Non-pigmented ciliary epithelial cell (primary cell): ENCODE data around the gene METTL16.

ENCODE experiments used
- DNase-seq: peaks from one replicate; pipeline ENCODE4 v3.0.0-alpha.2; 2010; ENCODE audit warnings: low read depth

The METTL16 gene

DNA sequence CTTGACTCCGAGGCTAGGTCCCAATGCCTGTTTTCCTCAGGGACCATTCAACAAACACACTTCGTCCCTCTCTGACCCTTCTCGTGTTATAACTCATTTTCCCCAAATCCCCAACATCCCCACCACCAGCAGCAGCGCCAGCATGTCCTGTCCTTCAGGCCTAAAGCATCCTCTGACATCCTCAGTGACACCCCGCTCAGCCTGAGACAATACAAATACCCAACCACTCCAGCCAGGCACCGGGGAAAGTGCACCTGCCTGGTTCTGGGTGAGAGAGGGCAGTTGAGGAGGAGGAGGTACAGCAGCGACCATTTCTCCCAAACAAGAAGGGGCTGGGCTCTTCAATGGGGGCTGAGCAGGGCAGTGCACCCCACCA lies 115.5 kb downstream of the METTL16 start:
- DNase-seq = no peak

DNA sequence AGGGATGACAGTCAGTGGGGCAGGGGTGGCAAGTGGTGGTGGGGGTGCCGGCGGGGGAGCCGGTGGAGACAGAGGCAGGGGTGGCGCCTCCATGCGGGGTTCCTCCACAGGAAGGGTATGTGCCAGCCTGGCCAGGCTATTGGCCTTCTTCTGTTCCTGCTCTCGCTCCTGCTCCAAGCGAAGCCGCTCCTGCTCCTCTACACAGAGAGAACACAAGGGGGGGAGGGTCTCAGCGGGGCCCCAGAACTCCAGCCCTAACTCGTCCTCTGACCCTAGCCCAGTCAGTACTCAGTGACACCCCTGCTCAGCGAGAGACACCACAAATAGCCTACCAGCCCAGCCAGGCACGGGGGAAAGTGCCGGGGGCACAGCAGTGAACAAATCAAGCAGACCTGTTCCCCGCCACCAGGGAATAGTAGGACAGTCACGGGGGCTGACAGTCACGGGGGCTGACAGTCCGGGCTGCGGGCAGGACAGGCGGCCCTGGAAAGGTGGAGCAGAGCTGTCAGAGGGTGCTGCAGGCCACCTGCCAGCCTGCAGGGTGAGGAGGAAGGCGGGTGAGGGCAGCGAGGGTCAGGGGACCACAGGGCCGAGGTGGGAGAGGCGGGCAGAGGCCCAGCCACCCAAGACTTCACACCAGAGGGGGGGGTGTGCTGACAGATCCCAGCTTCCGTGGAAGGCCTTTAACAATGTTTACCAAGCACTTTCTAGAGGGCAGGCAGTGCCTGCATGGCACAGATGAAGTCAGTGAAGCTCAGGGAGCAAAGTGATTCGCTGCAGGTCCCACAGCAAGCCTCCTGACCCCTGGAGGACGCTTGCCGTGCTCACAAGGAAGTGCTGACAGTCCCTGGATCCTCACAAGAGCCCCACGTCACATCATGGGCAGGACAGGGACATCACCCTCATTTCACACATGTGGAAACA lies 116.2 kb downstream of the METTL16 start:
- DNase-seq = no peak

DNA sequence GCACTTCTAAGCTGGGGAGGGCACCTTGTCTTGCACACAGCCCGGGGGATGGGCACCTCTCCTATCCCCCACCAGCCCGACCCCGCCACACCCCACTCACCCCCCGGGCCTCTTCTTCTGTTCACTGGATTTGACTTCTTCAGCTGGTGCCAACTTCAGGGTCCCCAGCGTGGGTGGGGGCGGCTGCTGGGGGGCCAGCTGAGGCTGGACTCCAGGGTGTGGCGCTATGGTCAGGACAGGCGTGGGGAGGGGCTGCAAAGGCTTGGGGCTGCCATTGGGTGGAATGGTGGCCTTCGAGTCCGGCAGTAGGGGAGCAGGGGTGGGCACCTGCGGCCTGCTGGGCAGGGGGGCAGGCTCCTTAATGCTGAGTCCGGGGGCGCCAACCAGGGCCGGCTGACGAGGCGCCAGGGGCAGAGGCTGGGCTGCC lies 116.9 kb downstream of the METTL16 start:
- no peak for DNase-seq

DNA sequence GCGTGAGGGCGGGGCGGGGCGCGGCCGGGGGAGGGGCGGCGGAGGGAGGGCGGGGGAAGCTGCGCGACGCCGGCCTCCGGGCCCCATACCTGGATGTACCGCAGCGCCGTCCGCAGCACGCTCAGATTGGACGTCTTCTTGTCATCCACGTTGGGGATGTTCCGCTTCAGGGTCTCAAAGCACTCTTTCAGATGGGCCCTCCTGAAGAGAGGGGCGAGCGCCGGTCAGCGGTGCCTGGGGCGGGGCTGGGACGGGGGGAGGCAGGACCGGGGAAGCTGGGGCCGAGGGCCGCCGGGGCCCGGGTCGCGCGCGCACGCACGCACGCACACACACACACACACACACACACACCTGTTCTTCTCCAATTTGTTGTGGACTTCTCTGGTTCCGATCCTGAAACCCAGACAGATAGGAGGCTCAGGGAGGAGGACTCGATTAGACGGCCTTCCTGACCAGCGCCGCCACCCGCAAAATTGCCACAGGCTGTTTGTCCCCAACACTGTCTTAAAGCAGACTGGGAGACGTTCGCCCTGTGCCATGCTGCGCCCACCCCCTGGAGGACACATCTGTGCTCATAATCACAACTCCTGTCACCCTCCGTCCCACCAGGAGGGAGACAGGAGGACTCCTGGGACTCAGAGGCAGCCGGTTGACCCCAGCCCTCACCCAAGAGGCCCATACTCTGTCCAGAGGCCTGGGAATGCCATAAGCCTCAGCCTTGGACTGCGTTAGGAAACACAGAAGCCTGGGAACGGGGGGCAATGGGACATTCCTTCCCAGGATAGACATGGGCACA lies 117.5 kb downstream of the METTL16 start:
- no peak for DNase-seq

DNA sequence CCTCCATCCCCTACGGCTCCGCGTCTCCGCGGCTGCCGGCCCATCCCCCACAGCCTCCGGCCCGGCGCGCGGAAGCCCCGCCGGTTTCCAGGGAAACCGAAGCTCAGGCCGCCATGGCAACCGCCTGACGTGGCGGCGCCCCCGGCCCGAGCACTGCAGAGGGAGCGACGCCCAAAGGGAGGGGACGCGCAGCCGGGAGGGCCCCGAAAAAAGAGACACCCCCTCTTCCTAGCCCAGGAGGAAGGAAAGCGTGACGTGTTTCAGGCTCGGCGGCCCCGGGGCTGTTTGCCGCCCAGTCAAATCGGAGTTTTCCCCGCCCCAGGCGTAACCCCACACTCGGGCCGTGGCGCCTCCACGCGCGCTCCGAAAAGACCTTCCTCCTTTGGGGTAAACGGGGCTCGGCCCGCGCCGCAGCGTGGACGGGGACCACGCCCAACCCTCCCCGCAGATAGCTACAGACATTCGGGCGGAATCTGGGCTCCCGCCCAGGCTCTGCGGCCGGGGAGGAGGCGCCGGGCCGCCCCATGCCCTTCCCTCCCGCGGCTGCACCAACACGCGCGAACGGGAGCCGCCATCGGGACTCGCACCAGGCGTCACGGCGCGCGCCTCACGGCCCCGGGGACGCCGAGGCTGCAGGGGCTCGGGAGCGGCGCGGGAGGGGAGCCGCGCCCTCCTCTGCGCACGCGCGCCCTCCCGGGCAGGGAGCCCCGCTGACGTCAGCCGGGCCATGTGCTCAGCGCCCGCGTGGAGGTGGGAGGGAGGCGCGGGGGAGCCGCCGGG lies 118.3 kb downstream of the METTL16 start:
- DNase-seq = no peak

DNA sequence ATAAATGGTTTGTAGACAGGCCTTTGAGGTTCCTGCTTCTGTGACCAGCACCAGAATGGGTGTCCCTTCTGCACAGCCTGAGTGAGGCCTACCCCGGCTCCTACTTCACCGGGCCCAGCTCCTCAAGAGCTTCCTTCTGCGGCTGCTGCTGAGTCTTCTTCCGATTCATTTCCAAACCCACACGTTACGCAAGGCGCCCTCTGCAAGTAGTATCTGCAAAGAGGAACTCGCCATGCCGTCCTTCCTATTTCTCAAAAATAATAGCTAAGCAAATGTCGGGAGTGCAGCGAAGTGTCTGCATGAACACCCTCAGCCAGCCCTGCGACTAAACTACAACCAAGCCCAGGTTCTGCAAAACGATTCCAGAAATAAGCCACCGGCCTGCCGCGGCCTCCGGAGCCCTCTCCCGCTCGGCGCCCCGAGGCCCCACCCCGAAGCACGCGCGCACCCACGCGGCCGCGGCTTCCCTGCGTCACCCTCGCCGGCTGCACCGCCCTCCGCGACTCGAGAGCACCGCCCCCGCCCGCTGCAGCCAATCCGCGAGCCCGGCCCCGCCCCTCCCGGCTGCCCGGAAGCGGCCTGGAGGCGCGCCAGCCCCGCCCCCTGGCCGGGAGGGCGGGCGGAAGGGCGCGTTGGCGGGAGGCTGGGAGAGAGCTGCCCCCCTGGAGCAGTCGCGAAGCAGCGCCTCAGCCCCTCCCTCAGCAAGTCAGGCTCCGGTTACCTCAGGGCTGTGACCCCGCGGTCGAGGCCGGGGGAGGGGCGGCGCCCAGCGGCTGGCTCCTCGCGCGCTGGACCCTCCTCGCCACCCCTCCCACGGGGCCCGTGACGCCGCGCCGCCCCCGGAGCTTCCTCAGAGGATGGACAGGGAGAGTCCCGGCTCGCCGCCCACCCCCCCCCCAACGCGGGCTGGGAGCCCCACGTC lies 119.2 kb downstream of the METTL16 start:
- DNase-seq = peak; percentile 74

DNA sequence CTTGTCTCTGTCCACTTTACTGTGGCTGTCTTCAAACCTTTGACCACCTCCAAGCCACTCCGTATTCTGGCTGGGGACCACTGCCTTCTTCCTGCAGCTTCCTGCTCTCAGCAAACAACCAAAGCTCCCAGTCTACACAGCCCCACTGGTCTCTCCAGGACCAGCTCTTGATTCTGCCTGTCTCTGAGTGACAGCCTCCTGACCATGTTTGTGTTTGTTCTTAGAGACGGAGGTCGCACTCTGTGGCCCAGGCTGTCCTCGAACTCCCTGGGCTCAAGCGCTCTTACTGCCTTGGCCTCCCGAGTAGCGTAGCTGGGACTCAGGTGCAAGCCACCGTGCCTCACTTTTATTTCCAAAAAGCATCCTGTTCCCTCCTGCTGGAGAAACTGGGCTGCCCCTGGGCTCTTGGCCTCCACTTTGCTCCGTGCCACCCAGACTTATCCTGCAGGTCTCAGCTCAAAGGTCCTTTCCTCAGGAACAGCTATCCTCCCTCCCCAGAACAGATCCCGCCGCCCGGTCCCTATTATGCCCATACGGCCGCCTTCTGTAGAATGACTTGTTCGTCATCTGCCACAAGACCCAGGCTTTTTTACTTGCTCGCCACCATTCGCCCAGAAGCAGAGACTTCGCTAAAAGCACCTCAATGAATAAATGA lies 120.0 kb downstream of the METTL16 start:
- DNase-seq = no peak

DNA sequence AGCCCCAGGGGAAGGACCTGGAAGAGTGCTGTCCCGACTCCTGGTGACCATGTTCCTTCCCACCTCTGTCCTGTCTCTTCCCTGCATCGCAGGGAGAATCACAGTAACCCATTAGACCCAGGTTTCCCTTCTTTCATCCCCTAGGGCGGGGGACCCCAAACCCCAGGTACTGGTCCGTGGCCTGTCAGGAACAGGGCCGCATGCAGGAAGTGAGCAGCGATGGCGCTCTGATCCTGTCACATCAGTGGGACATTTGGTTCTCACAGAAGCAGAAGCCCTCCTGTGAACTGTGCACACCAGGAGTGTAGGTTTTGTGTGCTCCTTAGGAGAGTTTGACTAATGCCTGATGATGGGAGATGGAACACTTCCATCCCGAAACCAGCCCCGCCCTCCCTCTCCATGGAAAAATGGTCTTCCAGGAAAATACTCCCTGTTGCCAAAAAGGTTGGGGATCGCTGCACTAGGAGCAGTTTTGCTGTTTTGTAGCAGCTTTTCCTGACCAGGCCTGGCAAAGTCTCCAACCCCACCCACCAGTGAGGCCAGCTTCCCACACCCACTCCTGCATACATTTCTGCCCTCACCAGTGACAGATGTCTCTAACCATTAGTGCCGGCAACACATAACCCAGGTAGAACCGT lies 121.4 kb downstream of the METTL16 start:
- DNase-seq = no peak

DNA sequence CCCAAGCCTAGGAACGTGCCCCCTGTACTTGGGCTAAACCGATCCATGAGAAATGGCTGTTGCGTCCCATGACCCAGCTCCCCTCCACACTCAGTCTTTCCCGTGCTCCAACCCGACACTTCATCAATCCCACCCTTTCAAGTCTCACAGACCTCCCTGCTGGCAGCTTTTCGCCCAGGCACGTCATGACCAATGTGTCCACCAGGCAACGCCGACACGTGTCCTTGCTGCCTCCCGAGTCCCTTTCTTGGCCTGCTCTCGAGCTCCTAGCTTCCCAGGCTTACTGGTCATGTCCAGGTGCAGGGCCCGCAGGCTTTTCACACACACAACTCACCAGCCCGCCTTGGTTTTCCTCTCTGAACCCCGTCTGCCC lies 123.0 kb downstream of the METTL16 start:
- no peak for DNase-seq

DNA sequence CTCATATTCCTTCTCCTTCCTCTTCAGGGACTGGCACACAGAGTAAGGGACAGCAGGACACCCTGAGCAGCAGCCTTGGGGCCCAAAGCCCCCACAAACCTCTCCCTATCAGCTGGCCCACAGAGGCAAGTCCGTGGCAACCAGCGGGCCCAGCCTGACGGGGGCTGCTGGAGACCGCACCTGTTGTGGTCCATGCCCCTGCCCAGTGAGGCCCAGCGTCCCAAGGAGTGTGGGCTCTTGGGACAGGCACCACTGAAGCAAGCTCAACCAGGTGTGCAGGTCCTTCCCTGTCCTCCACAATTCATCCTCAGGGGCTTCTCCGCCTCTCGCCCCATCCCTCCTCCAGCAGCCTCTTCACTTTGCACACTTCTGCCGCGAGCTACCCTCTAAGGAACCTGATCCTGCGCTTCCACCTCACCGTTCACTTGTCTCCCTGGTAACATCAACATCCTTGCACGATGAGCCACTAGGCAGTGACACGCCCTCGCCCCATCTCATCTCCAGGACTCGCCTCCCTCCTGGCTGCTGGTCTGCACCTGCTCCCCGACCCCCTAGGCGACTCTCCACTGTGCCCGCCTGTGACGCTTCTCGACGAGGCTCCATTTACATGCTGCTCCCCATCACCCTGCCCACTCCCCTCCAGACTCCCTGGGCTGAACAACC lies 123.5 kb downstream of the METTL16 start:
- no peak for DNase-seq

DNA sequence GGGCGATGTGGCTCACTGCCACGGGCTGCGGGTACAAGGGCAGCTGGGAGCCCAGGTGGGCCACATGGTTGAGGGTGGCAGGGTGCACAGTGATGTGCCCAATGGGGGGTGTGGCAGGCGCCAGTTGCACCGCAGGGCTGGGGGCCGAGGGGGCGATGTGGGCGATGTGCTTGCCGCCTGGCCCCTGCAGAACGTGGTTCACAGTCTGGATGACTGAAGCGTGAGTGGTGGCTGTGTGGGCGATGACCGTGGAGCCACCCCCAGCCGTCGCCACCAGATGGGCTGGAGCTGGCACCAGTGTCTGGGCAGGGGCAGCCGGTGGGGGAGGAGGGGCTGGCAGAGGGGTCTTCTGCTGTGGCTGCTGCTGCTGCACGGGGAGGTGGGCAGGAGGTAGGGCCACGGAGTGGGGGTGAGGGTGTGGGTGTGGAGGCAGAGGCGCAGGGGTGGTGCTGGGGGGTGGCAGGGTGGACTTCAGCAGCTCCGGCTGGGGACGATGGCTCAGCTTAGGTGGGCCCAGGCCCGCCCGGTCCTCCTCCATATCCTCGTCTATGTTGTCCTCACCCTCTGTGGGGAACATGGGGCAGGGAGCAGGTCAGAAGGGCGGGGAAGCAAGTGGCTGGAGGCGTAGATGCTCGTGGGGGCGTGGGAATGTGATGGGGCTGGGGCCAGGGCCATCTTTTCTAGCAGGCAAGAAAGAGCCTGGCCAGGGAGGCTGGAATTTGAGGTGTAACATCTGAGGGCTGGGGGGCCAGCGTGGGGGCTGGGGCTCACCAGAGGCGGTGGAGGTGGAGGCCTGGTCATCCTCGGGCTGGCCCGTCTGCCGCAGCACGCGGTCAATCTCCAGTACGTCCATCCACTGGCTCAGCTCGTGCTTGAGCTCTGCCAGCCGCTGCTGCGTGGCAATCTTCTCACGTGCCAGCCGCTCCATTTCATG lies 124.3 kb downstream of the METTL16 start:
- DNase-seq = no peak

DNA sequence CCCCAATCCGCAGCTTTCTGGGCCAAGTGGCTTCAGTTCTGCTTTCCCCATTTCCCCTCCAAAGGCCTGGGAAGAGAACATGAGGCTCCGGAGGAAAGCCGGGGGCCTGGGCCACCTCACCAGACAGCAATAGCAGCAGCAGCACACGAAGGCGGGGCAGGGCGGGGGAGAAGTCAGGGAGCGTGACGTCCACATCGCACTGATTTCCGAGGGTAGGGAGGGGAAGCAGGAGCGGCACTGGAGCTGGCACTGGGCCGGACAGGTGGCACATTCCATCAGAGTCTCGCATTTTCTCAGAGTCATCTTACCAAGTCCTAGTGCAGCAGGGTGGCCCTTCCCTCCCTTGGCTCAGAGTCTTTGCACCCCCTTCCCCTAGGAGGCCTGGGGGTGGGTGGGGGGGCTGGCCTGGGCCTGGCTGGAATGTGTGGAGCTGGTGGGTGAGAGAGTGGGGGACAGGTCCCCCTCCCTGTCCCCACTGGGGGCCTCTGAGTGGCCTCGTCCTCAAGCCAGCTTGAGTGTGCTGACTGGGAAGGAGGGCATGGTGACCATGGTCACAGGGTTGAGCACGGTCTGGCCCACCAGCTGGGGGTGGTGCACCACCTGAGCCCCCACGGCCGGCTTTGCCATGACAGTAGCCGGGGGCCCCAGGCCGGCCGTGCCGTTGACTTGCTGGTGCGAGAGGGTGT lies 125.1 kb downstream of the METTL16 start:
- no peak for DNase-seq

DNA sequence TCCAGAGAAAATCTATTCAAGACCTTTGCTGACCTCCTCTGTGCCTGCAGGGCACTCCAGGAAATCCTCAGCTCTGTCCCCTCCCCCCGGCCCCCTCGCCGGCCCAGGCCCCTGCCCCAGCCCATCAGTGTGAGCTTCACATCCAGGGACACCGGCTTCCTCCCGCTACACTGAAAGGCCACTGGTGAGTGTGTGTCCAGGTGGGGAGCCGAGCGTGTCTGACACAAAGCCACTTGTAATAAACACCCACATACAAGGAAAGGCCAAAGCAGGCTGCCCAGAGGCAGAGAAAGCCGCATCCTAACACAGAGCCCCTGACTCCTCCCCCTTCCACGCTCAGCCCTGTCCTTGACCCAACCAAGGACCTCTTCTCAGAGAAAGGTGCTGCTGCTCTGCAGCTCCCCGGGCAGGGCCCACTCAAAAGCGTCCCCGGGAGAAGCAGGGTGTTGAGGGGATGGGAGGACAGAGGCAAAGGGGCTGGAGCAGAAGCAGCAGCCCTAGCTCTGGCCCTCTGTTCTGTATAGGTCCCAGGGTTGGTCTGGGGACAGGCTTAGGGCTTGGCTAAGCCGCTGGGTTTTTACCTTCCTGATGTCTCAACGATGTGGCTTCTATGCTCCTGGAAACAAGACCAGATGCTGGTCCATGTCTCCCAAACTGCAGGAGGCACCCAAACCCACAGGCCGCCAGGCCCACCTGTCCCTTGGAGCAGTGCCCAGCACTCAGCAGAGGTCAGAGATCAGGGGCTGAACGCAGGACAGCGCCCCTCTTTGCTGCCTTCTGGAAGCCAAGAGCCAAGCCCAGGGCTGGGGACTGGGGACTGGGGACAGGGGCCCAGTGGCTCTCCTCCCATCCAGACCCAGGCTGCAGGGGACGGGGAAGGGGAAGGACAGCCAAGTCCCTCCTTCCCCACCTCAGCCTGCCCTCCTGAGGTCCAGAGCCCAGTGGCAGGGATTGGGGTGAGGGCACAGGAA lies 126.2 kb downstream of the METTL16 start:
- DNase-seq = no peak

DNA sequence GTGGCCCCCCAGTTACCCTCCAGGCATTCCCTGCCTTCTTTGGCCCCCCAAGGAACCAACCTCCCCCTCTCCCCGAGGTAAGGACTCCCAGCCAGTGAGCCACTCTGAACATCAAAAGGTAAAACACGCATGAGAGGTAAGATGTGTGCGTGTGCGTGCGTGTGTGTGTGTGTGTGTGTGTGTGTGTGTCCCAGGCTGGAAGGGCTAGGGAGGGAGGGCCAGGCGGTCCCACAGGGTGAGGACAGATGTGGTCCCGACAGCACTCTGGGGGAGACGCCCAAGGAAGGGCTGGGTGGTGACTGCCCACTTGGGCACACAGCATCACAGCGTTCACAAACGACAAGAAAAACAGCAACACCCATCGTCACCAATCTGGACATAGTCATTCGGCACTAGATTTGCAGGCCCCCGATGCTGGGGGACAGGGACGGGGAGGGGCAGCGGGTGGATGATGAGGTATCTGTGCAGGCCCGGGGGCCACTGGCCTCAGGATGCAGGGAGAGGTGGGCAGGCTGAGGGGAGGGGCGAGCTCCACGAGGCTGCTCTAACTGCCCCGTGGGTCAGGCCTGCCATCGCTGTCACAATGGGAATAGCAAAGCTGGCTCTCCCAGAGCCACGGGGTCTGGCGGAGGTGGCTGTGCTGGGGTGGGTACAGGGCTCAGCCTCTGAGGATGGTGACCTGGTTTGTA lies 127.1 kb downstream of the METTL16 start:
- no peak for DNase-seq

DNA sequence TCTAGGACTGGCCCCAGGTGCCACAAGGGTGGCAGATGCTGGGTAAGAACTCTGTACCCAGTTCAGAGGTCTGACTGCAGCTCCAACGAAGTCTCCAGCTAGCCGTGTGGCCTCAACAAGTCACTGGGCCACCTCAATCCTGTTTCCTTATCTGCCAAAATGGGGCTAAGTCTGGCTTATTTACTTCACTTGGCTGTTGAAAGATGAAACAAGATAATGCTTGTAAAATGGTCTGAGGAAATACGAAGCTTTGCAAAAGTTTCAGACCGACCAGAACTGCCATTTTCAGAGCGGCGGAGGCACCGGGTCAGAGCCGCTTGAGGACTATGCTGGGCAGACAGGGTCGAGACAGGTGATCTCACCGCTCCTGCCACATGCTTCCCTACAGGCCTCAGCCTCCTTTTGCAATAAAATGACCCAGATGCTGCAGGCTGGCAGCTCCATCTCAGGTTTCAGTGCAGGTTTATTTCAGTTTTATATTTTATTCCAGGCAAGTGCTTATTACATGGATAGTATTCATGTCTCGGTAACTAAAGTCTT lies 128.0 kb downstream of the METTL16 start:
- DNase-seq = no peak
